ENCODE results near the gene CIDEB. TPM values are rescaled to one million over a fixed set of nuclear protein-coding genes. Genes with fewer than 3 reads are reported as not detected.

Gene CIDEB
- total and polyA plus RNA-seq, 2 of the 4 experiments (the other 2 are of a cell fraction), result under 0.01 to 0.19 TPM

DNA sequence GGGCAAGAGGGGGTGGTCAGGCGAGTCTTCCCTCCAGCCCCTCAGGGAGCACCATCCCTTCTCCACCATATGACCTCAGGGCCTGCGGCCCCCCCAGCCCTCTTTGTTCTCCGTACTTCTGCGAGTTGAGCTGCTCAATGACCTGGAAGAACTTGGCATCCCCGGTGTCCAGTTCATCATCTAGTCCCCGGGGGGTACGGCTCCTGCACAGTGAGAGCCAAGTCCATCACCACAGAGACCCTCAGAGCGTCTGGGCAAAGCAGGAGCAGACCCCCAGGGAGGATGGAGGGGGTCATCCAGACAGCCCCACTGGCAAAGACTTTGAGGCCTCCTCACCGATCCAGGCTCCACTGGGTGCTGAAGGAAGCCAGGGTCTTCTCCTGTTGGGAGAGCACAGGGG, 18.2 kb upstream of the CIDEB start:
- H2BK15ac ChIP-seq (ENCODE audit: low read depth, low read length), result no peak overlapping the region
- no peak overlapping the region for H2BK5ac ChIP-seq (ENCODE audit: low read depth, low read length, poor library complexity, severe bottlenecking)
- no peak for ATAC-seq (ENCODE audit: low read depth)
- H3K27ac ChIP-seq (ENCODE audit: insufficient read depth, low read length), result no peak overlapping the region
- no peak overlapping the region for H3K56ac ChIP-seq (ENCODE audit: extremely low read depth, insufficient read depth, low read length)
- no peak overlapping the region for H3K4ac ChIP-seq (ENCODE audit: low read depth, low read length)
- no peaks in the 10 kb centered on the region for H3K4me1 ChIP-seq (ENCODE audit: control insufficient read depth, insufficient read depth, low read length)
- ChIA-PET CTCF (interaction anchor here (0.6 kb wide), 1 partner anchor 20 kb away, joined by 4 read pairs; no protein-coding TSS in a partner anchor), POLR2A (ENCODE audit: unreplicated experiment) (interaction anchor here (0.7 kb wide), 1 partner anchor 106 kb away, joined by 3 read pairs; no protein-coding TSS in a partner anchor)
- H2AK9ac ChIP-seq (replicated peaks; ENCODE audit: low read depth, low read length, poor library complexity), result no peak overlapping the region
- H3K79me1 ChIP-seq (ENCODE audit: low read depth in 1 of 2, low read length in 2 of 2), result no peaks in the 10 kb centered on the region
- H3K18ac ChIP-seq (ENCODE audit: low read depth, low read length), result no peak overlapping the region
- H3K9me3 ChIP-seq (ENCODE audit: control insufficient read depth, insufficient read depth, low read length), result no peaks in the 10 kb centered on the region
- no peak overlapping the region for H2AFZ ChIP-seq (replicated peaks; ENCODE audit: low read length, poor library complexity)
- intact Hi-C loops (cut with micrococcal nuclease) (no loop called here), dilution Hi-C loops (cut with HindIII; ENCODE audit: low sequenced_read_pairs, unreplicated experiment) (no loop called here), in situ Hi-C loops (cut with MboI; ENCODE audit: low sequenced_read_pairs) (no loop called here)
- H3K4me2 ChIP-seq (ENCODE audit: low read depth, low read length), result no peak overlapping the region
- no peaks in the 10 kb centered on the region for H3K36me3 ChIP-seq (ENCODE audit: control insufficient read depth, insufficient read depth, low read length)
- H4K8ac ChIP-seq (ENCODE audit: low read depth in 2 of 2, low read length in 2 of 2), result no peak overlapping the region
- H3K9me1 ChIP-seq (ENCODE audit: insufficient read depth, low read length), result no peaks in the 10 kb centered on the region; the same call in 1 of the 2 replicates
- no peak overlapping the region for H4K91ac ChIP-seq (ENCODE audit: insufficient read depth, low read depth, low read length)
- no peak for DNase-seq
- H3K27me3 ChIP-seq (ENCODE audit: control insufficient read depth, insufficient read depth, low read length), result peaks cover 37% of the 10 kb centered on the region
- H2AK5ac ChIP-seq (ENCODE audit: low read depth, low read length), result no peak overlapping the region
- TF ChIP-seq CTCF (conservative IDR thresholded peaks at IDR 0.05; ENCODE audit: low read depth, low read length), result no peak
- no peak for TF ChIP-seq CEBPB (IDR thresholded peaks at IDR 0.05; ENCODE audit: low read depth, low read length)
- TF ChIP-seq SMC3 (IDR thresholded peaks at IDR 0.05; ENCODE audit: low read depth, low read length), result no peak
- no peak overlapping the region for H3K23ac ChIP-seq (ENCODE audit: low read depth, low read length)
- no peak overlapping the region for H3K4me3 ChIP-seq (ENCODE audit: insufficient read depth, low read depth, low read length)
- no peak overlapping the region for H3K9ac ChIP-seq (ENCODE audit: low read depth, low read length)
- no peak overlapping the region for H4K5ac ChIP-seq (ENCODE audit: low read depth, low read length)
- no peaks in the 10 kb centered on the region for H4K20me1 ChIP-seq (ENCODE audit: insufficient read depth, low read length)
- H2BK20ac ChIP-seq (ENCODE audit: low read depth, low read length), result no peak overlapping the region
- H2BK120ac ChIP-seq (ENCODE audit: low read depth, low read length), result no peak overlapping the region
- WGBS, 2 experiments (ENCODE audit: extremely low coverage in 2 of 2, insufficient read length in 1 of 2), result 60% methylated on average over 2 of the region's 9 CpGs; no CpG with 5 or more reads in 1 of the 2 experiments
- H3K14ac ChIP-seq (replicated peaks; ENCODE audit: low read depth, low read length), result no peak overlapping the region
- BruUV-seq (replicated peaks), result no TSS peak
